GM12878 (cell line): Measurements from ENCODE around the gene F13B. TPM values are rescaled to one million over a fixed set of nuclear protein-coding genes. Genes with fewer than 3 reads are reported as not detected.

Experiments used
- ATAC-seq: fragments of 200-7000 bp; cut with Tn5 transposase; 3 replicates; pipeline ENCODE4 v1.9.1; 2020; ENCODE audit warnings: mild to moderate bottlenecking, moderate library complexity
- BruUV-seq: library from RNA; stranded (reverse); fragments of 400-500 nt; replicated peaks from 2 replicates; lab custom pipeline; 2021; lab: Mats Ljungman, UMichigan
- CTCF ChIA-PET: fragments of 300-600 bp; sonication (Branson Sonifier 250); formaldehyde crosslinking; extraction: SDS; loops from one replicate; lab custom pipeline; 2021; ENCODE audit warnings: inconsistent platforms; lab: Yijun Ruan, JAX
- POLR2A ChIA-PET: fragments of 350-600 bp; formaldehyde crosslinking; extraction: SDS; loops from one replicate; lab custom pipeline; 2021; ENCODE audit warnings: inconsistent platforms; lab: Charles Lee
- RAD21 ChIA-PET: fragments of 300-600 bp; sonication (Branson Sonifier 250); formaldehyde crosslinking; loops from one replicate; lab custom pipeline; 2023; ENCODE audit warnings: antibody characterized with exemption; ENCODE audit not compliant: unreplicated experiment; lab: Charles Lee
- SMC1A ChIA-PET: fragments of 300-600 bp; sonication (Branson Sonifier 250); formaldehyde crosslinking; loops from one replicate; lab custom pipeline; 2023; ENCODE audit not compliant: unreplicated experiment, uncharacterized antibody; lab: Charles Lee
- DNase-seq: peaks from one replicate; pipeline ENCODE4 v3.0.0-alpha.2; 2011; ENCODE audit warnings: low read depth, low spot score
- FAIRE-seq: peaks from 3 replicates; lab custom pipeline; 2011; peaks lifted over from hg19 to GRCh38; lab: Jason Lieb, UNC
- H2AFZ ChIP-seq: 2 replicates; pipeline ENCODE4 v1.6.0; 2011; ENCODE audit warnings: low read depth, low read length, control low read depth; ENCODE audit not compliant: control insufficient read depth
- H3K27ac ChIP-seq: 2 replicates; pipeline ENCODE4 v1.5.1; 2011; ENCODE audit warnings: control low read depth; ENCODE audit not compliant: control insufficient read depth, insufficient read depth
- H3K27me3 ChIP-seq, 2 experiments: replicated peaks in 1 of 2; 2 replicates each; pipeline versions ENCODE4 v1.6.0 to v1.6.1; 2011; ENCODE audit warnings: low read length in 1 of 2; ENCODE audit not compliant: control insufficient read depth in 2 of 2, insufficient read depth in 2 of 2
- H3K36me3 ChIP-seq, 2 experiments: 2 replicates each; pipeline ENCODE4 v1.5.1; 2011; ENCODE audit warnings: low read length in 1 of 2; ENCODE audit not compliant: control insufficient read depth in 2 of 2, insufficient read depth in 2 of 2
- H3K4me1 ChIP-seq: 2 replicates; pipeline ENCODE4 v1.6.1; 2011; ENCODE audit warnings: mild to moderate bottlenecking, low read length, moderate library complexity, mixed read lengths; ENCODE audit not compliant: control insufficient read depth, insufficient read depth
- H3K4me2 ChIP-seq: 2 replicates; pipeline ENCODE4 v1.6.0; 2011; ENCODE audit warnings: control low read depth; ENCODE audit not compliant: control insufficient read depth, insufficient read depth
- H3K4me3 ChIP-seq: fragments of 200-600 bp; sonication (generic); 2 replicates; pipeline ENCODE4 v1.5.1; 2016
- H3K79me2 ChIP-seq: 2 replicates; pipeline ENCODE4 v1.6.0; 2011; ENCODE audit warnings: low read length; ENCODE audit not compliant: control insufficient read depth, insufficient read depth
- H3K9ac ChIP-seq: 2 replicates; pipeline ENCODE4 v1.8.0; 2011; ENCODE audit warnings: low read length, control low read depth, mixed read lengths; ENCODE audit not compliant: control insufficient read depth, insufficient read depth
- H3K9me3 ChIP-seq: replicated peaks from 3 replicates; pipeline ENCODE4 v1.5.1; 2011; ENCODE audit warnings: mild to moderate bottlenecking, low read length; ENCODE audit not compliant: control insufficient read depth, insufficient read depth
- H4K20me1 ChIP-seq: 2 replicates; pipeline ENCODE4 v1.6.0; 2011; ENCODE audit not compliant: control insufficient read depth, insufficient read depth
- ETV6 ChIP-seq, 2 experiments: fragments of 450-650 bp in 1 of 2; IDR thresholded peaks in 1 of 2; conservative IDR thresholded peaks in 1 of 2; 2 replicates each; pipeline ENCODE4 v1.6.1; 2014; ENCODE audit warnings: antibody characterized with exemption in 1 of 2, borderline replicate concordance in 1 of 2, low read depth in 1 of 2, mild to moderate bottlenecking in 1 of 2, moderate library complexity in 1 of 2
- RUNX3 ChIP-seq: IDR thresholded peaks from 2 replicates; pipeline ENCODE4 v1.6.1; 2012; ENCODE audit warnings: low read length, inconsistent platforms
- SMARCA5 ChIP-seq: fragments of 450-650 bp; IDR thresholded peaks from 2 replicates; pipeline ENCODE4 v1.6.1; 2017; ENCODE audit warnings: mild to moderate bottlenecking
- WGBS: methylation state at CpG from one replicate; pipeline ENCODE4 v1.1.6; 2016; ENCODE audit warnings: low lambda C conversion rate; ENCODE audit not compliant: insufficient replicate concordance, insufficient coverage; ENCODE audit errors: missing lambda C conversion rate; 5-methylcytosine and 5-hydroxymethylcytosine counted together
- in situ Hi-C: fragments of 300-500 bp; cut with MboI; formaldehyde crosslinking; loops from 9 replicates; pipeline ENCODE4 v1.14.3; 2018; ENCODE audit warnings: mixed read lengths
- intact Hi-C: fragments of 100-400 bp; cut with micrococcal nuclease; formaldehyde crosslinking; loops from one replicate; pipeline ENCODE4 v1.14.2; 2022; ENCODE audit not compliant: unreplicated experiment
- polyA plus RNA-seq, 11 experiments: library from polyadenylated mRNA; depleted of rRNA in 4 of 11; unstranded in 6 of 11; stranded (reverse) in 5 of 11; fragments of >200 nt; fragmentation: Nextera tagmentation in 4 of 11; fragmentation: Illumina TruSeq in 1 of 11; extraction: Ambion mirVana in 4 of 11; extraction: Trizol in 1 of 11; gene quantifications; 1 replicate in 1 of 11; 2 replicates in 10 of 11; pipeline versions ENCODE4 v1.2.1 to v1.2.3, GENCODE V29; 2011 to 2016; ENCODE audit warnings: inconsistent platforms in 2 of 11, missing spikeins in 2 of 11, low read depth in 1 of 11
- total RNA-seq, 4 experiments: library from RNA; depleted of rRNA in 3 of 4; stranded (reverse); fragments of >200 nt in 3 of 4; fragmentation: Illumina TruSeq in 1 of 4; extraction: Trizol in 1 of 4; gene quantifications; 2 replicates each; pipeline versions ENCODE4 v1.2.1 to v1.2.3, GENCODE V29; 2013 to 2021
- TF ChIP-seq, protein P1 (sequence below): fragments of 450-650 bp; IDR thresholded peaks from 2 replicates; pipeline ENCODE4 v1.6.1; 2014; ENCODE audit warnings: mild to moderate bottlenecking

Gene F13B
- total and polyA plus RNA-seq, 10 of the 15 experiments (the other 5 are each of a cell fraction or from before 2014, with no cell fraction given), result 0.06 TPM; not detected in 9

DNA sequence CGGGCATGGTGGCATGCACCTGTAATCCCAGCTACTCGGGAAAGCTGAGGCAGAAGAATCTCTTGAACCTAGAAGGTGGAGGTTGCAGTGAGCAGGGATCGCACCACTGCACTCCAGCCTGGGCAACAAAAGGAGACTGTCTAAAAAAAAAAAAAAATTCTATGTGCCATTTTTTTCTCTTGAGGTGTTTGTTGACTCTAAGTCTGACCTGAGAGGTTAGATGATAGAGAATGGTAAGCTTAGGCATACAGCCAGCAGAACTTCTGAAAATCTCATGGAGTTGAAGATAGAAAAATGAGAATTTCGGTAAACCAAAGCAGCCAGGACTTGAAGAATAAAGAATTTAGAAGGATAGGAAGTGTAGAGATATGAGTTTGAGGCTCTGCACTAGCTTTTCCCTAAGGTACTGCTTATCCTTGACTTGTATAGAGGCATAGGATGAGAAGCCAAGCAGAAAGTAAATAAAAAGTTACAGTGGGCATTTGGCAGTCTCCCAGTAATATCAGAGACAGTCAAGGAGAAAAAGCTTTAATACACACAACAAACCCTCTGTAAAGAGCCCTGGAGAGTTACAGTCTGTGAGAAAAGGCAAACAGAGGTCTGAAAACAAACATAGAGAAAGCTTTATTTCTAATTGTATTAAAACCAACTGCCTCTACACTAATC is 24.3 kb downstream of the F13B start (continued):
- TF ChIP-seq, protein P1, sequence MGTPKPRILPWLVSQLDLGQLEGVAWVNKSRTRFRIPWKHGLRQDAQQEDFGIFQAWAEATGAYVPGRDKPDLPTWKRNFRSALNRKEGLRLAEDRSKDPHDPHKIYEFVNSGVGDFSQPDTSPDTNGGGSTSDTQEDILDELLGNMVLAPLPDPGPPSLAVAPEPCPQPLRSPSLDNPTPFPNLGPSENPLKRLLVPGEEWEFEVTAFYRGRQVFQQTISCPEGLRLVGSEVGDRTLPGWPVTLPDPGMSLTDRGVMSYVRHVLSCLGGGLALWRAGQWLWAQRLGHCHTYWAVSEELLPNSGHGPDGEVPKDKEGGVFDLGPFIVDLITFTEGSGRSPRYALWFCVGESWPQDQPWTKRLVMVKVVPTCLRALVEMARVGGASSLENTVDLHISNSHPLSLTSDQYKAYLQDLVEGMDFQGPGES, result no peak

DNA sequence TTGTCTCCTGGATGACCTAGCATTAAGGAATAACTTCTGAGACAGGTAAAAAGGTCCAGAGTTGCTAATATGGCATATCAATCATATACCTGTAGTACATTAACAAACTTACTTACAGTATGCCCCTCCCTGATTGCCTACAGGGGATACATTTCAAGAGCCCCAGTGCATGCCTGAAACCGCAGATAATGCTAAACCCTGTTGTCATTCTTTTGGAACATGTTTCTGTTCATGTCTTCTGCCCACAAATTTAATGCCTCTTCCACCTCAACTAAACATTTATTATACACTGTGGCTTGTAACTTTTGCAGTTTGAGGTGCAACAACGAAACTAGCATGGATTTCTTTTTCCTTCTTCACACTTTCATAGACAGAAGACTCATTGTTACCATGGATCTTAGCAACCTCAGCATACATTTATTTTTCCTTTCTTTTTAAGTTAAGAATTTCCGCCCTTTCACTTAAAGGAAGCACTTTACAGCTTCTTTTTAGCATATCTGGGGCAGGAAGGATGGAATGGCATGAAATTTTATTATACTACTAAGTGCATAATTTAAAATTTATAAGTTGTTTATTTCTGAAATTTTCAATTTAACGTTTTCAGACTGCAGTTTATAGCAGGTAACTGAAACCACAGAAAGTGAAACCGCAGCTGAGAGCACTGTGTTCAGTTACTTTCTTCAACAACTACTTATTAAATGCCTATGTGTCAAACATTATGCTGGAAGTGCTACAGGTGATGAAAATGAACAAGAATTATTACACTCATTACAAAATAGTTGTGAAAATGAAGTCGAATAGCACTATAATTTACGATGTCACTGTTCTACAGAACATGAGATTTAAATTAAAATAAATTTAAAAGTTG is 25.3 kb downstream of the F13B start:
- Histone ChIP-seq H2AFZ (peak overlapping the region; percentile 63), H3K4me3 (0 out of 2 replicates have a peak overlapping the region, but pooled peaks have one; percentile 1), H3K27me3 (no peaks in the 10 kb centered on the region), H3K36me3 (no peaks in the 10 kb centered on the region), H3K4me2 (peak overlapping the region; percentile 50), H3K4me1 (no peaks in the 10 kb centered on the region), H3K79me2 (no peaks in the 10 kb centered on the region), H3K9me3 (no peaks in the 10 kb centered on the region), H3K27ac (no peak overlapping the region), H4K20me1 (no peaks in the 10 kb centered on the region), H3K9ac (no peak overlapping the region)
- ChIA-PET POLR2A (no interaction called here), SMC1A (interaction anchor here (0.8 kb wide), 2 partner anchors 21 to 102 kb away, joined by 3 read pairs; no protein-coding TSS in a partner anchor), CTCF (no interaction called here), RAD21 (interaction anchor here (1.6 kb wide), 1 partner anchor 30 kb away, joined by 3 read pairs; no protein-coding TSS in a partner anchor)
- 20% methylated on average over 7 of the region's 7 CpGs for WGBS
- ATAC-seq (peak; percentile 69), FAIRE-seq (no peak), DNase-seq (no peak)
- intact Hi-C loops, result no loop called here
- in situ Hi-C loops, result no loop called here
- TF ChIP-seq SMARCA5, result peak; percentile 57; the same call in 1 of the 2 replicates
- peak; percentile 81 for TF ChIP-seq RUNX3
- TF ChIP-seq ETV6 (conservative IDR thresholded peaks at IDR 0.05 in 1 of 2, IDR thresholded peaks at IDR 0.05 in 1 of 2; ENCODE audit: borderline replicate concordance in 1 of 2, low read depth in 1 of 2), result no peak
- no TSS peak for BruUV-seq
